ENCODE data around the gene CFAP77. TPM values are rescaled to one million over a fixed set of nuclear protein-coding genes. Genes with fewer than 3 reads are reported as not detected.
A peak's percentile ranks its signal among the peaks of the same experiment; 100 is the strongest.

The CFAP77 gene
- total RNA-seq, 1 experiment from 2014 or later: not detected

DNA sequence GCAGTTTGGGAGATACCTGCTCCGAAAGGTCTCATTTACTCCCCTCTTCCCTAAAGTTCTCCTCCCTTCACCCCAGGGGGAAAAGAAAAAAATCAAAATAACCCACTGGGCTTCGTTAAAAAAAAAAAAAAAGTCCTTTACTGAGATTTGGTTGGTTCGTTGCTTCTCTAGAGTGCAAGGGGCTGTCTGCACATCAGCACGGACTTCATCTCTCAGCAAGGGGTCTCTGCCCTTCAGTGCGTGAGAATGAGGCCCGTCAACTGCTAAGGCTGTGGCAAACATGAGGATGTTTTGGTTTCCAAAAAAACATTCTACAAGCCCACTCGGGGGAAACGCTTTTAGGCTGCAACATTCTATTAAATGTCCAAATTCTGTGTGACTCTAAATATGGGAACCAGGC lies 182.4 kb downstream of the CFAP77 start:
- BruUV-seq (replicated peaks): no TSS peak
- no peaks in the 10 kb centered on the region for H3K4me1 ChIP-seq (ENCODE audit: insufficient read depth, low read length, poor library complexity, severe bottlenecking)
- CTCF ChIA-PET: no interaction called here
- no peak for DNase-seq (ENCODE audit: low spot score)
- peaks cover 50% of the 10 kb centered on the region for H3K27me3 ChIP-seq (replicated peaks; ENCODE audit: insufficient read depth, low read depth, low read length, poor library complexity)
- H3K9me3 ChIP-seq (ENCODE audit: low read depth, low read length, poor library complexity, severe bottlenecking): no peaks in the 10 kb centered on the region
- intact Hi-C loops (cut with micrococcal nuclease; ENCODE audit: unreplicated experiment): no loop called here
- no peak overlapping the region for H3K4me3 ChIP-seq (ENCODE audit: low read depth, low read length, poor library complexity, severe bottlenecking)
- peaks cover 4% of the 10 kb centered on the region for H3K36me3 ChIP-seq (ENCODE audit: insufficient read depth, low read length, poor library complexity, severe bottlenecking)
- H3K27ac ChIP-seq (ENCODE audit: low read depth, low read length, poor library complexity, severe bottlenecking): no peak overlapping the region
- TF ChIP-seq, protein P1, sequence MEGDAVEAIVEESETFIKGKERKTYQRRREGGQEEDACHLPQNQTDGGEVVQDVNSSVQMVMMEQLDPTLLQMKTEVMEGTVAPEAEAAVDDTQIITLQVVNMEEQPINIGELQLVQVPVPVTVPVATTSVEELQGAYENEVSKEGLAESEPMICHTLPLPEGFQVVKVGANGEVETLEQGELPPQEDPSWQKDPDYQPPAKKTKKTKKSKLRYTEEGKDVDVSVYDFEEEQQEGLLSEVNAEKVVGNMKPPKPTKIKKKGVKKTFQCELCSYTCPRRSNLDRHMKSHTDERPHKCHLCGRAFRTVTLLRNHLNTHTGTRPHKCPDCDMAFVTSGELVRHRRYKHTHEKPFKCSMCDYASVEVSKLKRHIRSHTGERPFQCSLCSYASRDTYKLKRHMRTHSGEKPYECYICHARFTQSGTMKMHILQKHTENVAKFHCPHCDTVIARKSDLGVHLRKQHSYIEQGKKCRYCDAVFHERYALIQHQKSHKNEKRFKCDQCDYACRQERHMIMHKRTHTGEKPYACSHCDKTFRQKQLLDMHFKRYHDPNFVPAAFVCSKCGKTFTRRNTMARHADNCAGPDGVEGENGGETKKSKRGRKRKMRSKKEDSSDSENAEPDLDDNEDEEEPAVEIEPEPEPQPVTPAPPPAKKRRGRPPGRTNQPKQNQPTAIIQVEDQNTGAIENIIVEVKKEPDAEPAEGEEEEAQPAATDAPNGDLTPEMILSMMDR (conservative IDR thresholded peaks at IDR 0.05; ENCODE audit: low read depth, low read length): no peak
- no peak for TF ChIP-seq EZH2 (IDR thresholded peaks at IDR 0.05; ENCODE audit: borderline replicate concordance, low read depth, low read length, poor library complexity, severe bottlenecking)
- POLR2A ChIA-PET (ENCODE audit: low non-redundant PET): no interaction called here

DNA sequence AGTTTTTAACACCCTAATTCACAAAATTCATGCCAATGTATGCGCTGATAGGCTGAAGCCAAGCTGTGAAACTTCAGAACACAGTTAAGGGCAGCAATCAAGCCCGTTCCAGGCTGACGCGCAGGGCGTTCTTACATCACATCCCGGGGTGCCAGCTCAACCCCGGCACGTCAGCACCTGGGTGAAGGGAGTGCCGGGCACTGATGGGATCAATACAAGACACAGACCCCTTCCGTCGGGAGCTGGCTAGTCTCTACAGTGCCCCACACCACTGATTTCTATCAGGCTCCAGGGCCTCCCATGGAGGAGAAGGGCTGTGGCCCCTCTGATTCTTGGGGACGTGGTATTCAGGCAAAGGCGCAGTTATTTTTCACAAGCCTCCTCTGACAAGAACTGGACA lies 184.4 kb downstream of the CFAP77 start:
- DNase-seq (ENCODE audit: low spot score): no peak
- no peaks in the 10 kb centered on the region for H3K9me3 ChIP-seq (ENCODE audit: low read depth, low read length, poor library complexity, severe bottlenecking)
- intact Hi-C loops (cut with micrococcal nuclease; ENCODE audit: unreplicated experiment): no loop called here
- CTCF ChIA-PET: no interaction called here
- BruUV-seq (replicated peaks): TSS peak; percentile 33
- no peak overlapping the region for H3K27ac ChIP-seq (ENCODE audit: low read depth, low read length, poor library complexity, severe bottlenecking)
- H3K4me3 ChIP-seq (ENCODE audit: low read depth, low read length, poor library complexity, severe bottlenecking): no peak overlapping the region
- H3K36me3 ChIP-seq (ENCODE audit: insufficient read depth, low read length, poor library complexity, severe bottlenecking): peaks cover 9% of the 10 kb centered on the region
- TF ChIP-seq, protein P1 (conservative IDR thresholded peaks at IDR 0.05; ENCODE audit: low read depth, low read length): no peak
- no peak for TF ChIP-seq EZH2 (IDR thresholded peaks at IDR 0.05; ENCODE audit: borderline replicate concordance, low read depth, low read length, poor library complexity, severe bottlenecking)
- POLR2A ChIA-PET (ENCODE audit: low non-redundant PET): no interaction called here
- no peaks in the 10 kb centered on the region for H3K4me1 ChIP-seq (ENCODE audit: insufficient read depth, low read length, poor library complexity, severe bottlenecking)
- peaks cover 30% of the 10 kb centered on the region for H3K27me3 ChIP-seq (replicated peaks; ENCODE audit: insufficient read depth, low read depth, low read length, poor library complexity)

DNA sequence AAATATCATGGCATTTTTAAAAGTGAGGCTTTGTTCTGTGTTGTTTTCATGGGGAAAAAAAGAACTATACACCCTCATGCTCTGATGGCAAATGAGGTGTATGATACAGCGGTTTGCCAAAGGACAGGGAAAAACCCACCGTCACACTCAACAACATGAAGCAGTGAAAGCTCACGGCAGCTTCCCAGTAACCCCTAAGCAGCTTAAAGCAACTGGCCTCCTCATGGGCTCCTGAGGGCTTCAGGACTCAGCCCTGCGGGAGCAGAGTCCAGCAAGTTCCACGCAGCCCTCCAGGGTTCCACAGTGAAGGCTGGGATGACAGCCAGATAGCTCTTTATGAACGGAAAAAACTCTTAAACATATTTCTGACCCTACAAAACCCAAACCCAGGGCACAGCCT lies 185.3 kb downstream of the CFAP77 start:
- no TSS peak for BruUV-seq (replicated peaks)

More for the DNA sequence above, 185.3 kb downstream of the CFAP77 start:
- intact Hi-C loops (cut with micrococcal nuclease; ENCODE audit: unreplicated experiment): no loop called here
- Histone ChIP-seq H3K4me1 (ENCODE audit: insufficient read depth, low read length, poor library complexity, severe bottlenecking) (no peaks in the 10 kb centered on the region), H3K27me3 (replicated peaks; ENCODE audit: insufficient read depth, low read depth, low read length, poor library complexity) (peaks cover 21% of the 10 kb centered on the region), H3K27ac (ENCODE audit: low read depth, low read length, poor library complexity, severe bottlenecking) (no peak overlapping the region), H3K36me3 (ENCODE audit: insufficient read depth, low read length, poor library complexity, severe bottlenecking) (peaks cover 9% of the 10 kb centered on the region), H3K9me3 (ENCODE audit: low read depth, low read length, poor library complexity, severe bottlenecking) (no peaks in the 10 kb centered on the region), H3K4me3 (ENCODE audit: low read depth, low read length, poor library complexity, severe bottlenecking) (no peak overlapping the region)
- CTCF ChIA-PET: no interaction called here
- TF ChIP-seq, protein P1 (conservative IDR thresholded peaks at IDR 0.05; ENCODE audit: low read depth, low read length): no peak
- no peak for TF ChIP-seq EZH2 (IDR thresholded peaks at IDR 0.05; ENCODE audit: borderline replicate concordance, low read depth, low read length, poor library complexity, severe bottlenecking)
- no peak for DNase-seq (ENCODE audit: low spot score)
- POLR2A ChIA-PET (ENCODE audit: low non-redundant PET): no interaction called here

Measured in A673 (cell line).